ENCODE results near the gene ADARB2.
A peak's percentile ranks its signal among the peaks of the same experiment; 100 is the strongest.

The ADARB2 gene

GRCh38 chr10:1149793-1150637 lies 587.3 kb downstream of the ADARB2 start:
- DNase-seq (ENCODE audit: low spot score): no peak
- no peak overlapping the region for H3K27ac ChIP-seq
- CTCF ChIA-PET: interaction anchor here (0.6 kb wide), 1 partner anchor 13 kb away, joined by 5 read pairs; no protein-coding TSS in a partner anchor

DNA sequence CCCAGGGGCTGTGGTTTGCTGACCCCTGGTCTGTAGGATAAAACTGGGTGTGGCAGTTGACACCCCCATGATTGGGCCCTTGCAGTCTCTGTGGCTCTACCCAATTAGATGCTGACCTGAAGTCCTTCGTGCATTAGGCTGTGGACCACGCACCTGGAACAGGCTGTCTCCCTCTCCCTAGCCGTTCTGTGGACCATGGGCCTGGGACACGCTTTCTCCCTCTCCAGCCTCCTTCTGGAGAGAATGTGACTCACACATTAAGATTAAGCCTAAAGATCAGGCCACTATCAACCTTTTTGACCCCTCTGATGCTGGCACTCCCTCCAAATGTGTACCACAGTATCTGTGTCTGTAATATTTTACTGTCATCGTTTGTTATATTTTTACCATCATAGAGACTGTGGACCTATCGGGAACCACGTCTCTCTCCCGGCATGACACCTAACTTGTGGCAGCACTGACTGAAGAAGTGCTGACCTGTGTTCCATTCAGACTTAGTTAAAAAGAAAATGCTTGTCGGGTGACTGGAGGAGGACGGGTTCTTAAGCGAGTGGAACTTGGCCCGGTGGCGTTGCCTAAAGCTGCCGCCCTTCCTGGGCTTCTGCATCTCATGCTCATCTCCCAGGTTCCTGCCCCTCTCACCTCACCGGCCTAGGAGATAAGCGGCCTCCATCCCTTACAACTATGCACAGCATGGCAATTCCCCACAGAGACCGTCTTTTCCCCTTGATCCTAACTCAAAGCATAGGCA lies 588.3 kb downstream of the ADARB2 start:
- ChIA-PET POLR2A (ENCODE audit: low non-redundant PET) (no interaction called here), CTCF (interaction anchor here (0.6 kb wide), 2 partner anchors 12 to 46 kb away, joined by 5 read pairs; no protein-coding TSS in a partner anchor)
- no peak overlapping the region for H3K27ac ChIP-seq
- DNase-seq (ENCODE audit: low spot score): no peak
- TF ChIP-seq CTCF (conservative IDR thresholded peaks at IDR 0.05; ENCODE audit: low read depth): no peak

More at GRCh38 chr10:1149793-1150637, 587.3 kb downstream of the ADARB2 start:
- TF ChIP-seq CTCF (conservative IDR thresholded peaks at IDR 0.05; ENCODE audit: low read depth): no peak
- POLR2A ChIA-PET (ENCODE audit: low non-redundant PET): no interaction called here

- DNase-seq (ENCODE audit: low spot score): no peak
- POLR2A ChIA-PET (ENCODE audit: low non-redundant PET): no interaction called here
These were observed 589.5 kb downstream of the ADARB2 start for GRCh38 chr10:1147810-1148209.

DNA sequence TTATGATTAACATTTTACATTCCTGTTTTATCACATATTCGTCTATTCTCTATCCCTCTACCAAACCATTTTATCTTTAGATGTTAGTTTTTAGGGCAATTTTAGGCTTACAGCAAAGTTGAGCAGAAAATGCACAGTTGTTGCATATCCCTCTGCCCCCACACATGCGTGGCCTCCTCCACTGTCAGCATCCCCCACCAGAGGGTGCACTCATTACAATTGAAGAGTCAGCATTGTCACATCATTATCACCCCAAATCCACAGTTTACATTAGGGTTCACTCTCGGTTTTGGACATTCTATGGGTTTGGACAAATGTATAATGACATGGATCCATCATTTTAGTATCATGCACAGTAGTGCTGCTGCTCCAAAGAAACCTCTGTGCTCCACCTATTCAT lies 594.7 kb downstream of the ADARB2 start:
- H3K27ac ChIP-seq: no peak overlapping the region
- no peak for DNase-seq (ENCODE audit: low spot score)
- CTCF ChIA-PET: no interaction called here

More at GRCh38 chr10:1147810-1148209, 589.5 kb downstream of the ADARB2 start:
- TF ChIP-seq CTCF (conservative IDR thresholded peaks at IDR 0.05; ENCODE audit: low read depth): no peak
- no peak overlapping the region for H3K27ac ChIP-seq
- CTCF ChIA-PET: no interaction called here

DNA sequence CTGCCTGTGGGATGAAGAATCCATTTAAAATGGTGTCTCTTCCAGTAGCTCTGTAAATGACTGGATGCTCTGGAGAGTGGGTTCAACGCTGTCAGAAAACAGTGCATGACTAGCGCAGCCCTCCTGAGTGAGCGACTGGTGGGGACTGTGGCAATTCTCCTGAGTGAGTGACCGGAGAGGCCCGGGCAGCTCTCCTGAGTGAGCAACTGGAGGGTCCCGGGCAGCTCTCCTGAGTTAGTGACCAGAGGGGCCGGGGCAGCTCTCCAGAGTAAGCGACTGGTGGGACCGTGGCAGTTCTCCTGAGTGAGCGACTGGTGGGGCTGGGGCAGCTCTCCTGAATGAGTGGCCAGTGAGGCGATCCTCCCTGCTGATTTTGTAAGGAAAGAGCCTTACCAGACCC lies 595.6 kb downstream of the ADARB2 start:
- H3K27ac ChIP-seq: no peak overlapping the region
- ChIA-PET POLR2A (ENCODE audit: low non-redundant PET) (no interaction called here), CTCF (no interaction called here)
- no peak for DNase-seq (ENCODE audit: low spot score)
- no peak for TF ChIP-seq CTCF (conservative IDR thresholded peaks at IDR 0.05; ENCODE audit: low read depth)

More for the DNA sequence above, 594.7 kb downstream of the ADARB2 start:
- POLR2A ChIA-PET (ENCODE audit: low non-redundant PET): no interaction called here
- TF ChIP-seq CTCF (conservative IDR thresholded peaks at IDR 0.05; ENCODE audit: low read depth): 0 out of 2 replicates have a peak, but pooled peaks have one; percentile 13

- POLR2A ChIA-PET (ENCODE audit: low non-redundant PET): no interaction called here
These were observed 596.1 kb downstream of the ADARB2 start for GRCh38 chr10:1141261-1141660.

More at GRCh38 chr10:1141261-1141660, 596.1 kb downstream of the ADARB2 start:
- DNase-seq (ENCODE audit: low spot score): no peak
- CTCF ChIA-PET: no interaction called here
- no peak for TF ChIP-seq CTCF (conservative IDR thresholded peaks at IDR 0.05; ENCODE audit: low read depth)
- H3K27ac ChIP-seq: no peak overlapping the region
